GM20000 (cell line): ENCODE measurements around the gene DNPH1.

Experiments used
- DNase-seq: peaks from one replicate; pipeline ENCODE4 v3.0.0; 2012; ENCODE audit warnings: low spot score
- TF ChIP-seq, protein P1 (sequence below): IDR thresholded peaks from 2 replicates; pipeline ENCODE4 v1.5.1; 2012; ENCODE audit warnings: mild to moderate bottlenecking, control low read depth; ENCODE audit errors: extremely low read depth, missing control alignments

The DNPH1 gene

DNA sequence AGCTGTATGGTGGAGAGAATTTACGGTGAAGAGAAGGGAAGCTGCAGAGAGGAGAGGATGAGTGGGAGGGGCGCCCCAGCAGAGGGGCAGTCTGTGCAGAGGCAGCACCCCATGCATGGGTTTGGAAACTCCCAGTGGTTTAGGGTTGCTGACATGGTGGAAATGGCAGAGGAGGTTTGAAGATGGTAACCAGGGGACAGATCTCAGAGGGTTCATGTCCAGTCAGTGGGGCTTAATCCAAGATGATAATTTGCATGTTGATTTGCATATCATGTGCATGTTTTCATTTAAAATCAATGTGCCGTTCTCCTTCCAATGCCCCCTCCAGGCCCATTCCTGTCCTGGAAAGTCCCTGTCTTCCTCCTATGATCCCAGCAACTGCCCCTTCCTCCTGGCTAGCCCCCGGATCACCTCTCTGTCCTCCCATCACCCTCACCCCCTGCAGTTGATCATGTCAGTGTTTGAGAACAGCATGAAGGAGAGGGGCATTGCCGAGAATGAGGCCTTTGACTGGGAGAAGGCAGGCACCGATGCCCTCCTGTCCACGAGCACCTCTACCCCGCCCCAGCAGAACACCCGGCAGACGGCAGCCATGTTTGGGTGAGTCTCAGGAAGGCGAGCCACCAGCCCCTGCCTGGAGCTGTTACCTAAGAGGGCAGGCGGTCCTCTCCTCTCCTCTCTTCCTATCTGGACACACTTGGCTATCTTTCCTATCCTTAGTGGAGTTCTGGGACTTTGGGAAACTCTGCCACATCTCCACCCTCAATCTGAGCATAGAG is 28.3 kb upstream of the DNPH1 start:
- DNase-seq = no peak
- TF ChIP-seq, protein P1, sequence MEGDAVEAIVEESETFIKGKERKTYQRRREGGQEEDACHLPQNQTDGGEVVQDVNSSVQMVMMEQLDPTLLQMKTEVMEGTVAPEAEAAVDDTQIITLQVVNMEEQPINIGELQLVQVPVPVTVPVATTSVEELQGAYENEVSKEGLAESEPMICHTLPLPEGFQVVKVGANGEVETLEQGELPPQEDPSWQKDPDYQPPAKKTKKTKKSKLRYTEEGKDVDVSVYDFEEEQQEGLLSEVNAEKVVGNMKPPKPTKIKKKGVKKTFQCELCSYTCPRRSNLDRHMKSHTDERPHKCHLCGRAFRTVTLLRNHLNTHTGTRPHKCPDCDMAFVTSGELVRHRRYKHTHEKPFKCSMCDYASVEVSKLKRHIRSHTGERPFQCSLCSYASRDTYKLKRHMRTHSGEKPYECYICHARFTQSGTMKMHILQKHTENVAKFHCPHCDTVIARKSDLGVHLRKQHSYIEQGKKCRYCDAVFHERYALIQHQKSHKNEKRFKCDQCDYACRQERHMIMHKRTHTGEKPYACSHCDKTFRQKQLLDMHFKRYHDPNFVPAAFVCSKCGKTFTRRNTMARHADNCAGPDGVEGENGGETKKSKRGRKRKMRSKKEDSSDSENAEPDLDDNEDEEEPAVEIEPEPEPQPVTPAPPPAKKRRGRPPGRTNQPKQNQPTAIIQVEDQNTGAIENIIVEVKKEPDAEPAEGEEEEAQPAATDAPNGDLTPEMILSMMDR = no peak

GRCh38 chr6:43256670-43257366 is 27.5 kb upstream of the DNPH1 start:
- TF ChIP-seq, protein P1 = no peak
- no peak for DNase-seq

DNA sequence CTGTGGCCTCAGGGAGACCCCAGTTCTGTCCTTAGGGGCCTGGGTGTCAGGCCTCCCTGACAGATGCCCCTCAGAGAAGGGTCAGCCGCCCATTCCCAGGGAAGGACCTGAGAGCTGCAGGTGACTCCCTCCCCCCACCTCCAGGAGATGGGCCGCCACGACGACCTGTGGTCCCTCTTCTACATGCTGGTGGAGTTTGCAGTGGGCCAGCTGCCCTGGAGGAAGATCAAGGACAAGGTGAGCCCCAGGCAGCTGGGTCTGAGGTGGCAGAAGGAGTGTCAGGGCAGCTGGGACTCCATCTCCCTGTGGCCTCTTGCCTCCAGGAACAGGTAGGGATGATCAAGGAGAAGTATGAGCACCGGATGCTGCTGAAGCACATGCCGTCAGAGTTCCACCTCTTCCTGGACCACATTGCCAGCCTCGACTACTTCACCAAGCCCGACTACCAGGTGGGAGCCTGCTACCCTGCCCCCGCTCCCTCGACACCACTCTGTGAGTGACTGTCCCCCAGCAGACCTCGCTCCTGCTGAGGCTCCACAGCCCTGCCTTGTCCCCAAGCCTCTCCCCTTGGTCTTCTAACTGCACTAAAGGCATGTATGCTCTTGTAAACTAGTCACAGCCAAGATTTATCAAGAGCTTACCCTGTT is 26.2 kb upstream of the DNPH1 start:
- DNase-seq = no peak
- TF ChIP-seq, protein P1 = no peak

DNA sequence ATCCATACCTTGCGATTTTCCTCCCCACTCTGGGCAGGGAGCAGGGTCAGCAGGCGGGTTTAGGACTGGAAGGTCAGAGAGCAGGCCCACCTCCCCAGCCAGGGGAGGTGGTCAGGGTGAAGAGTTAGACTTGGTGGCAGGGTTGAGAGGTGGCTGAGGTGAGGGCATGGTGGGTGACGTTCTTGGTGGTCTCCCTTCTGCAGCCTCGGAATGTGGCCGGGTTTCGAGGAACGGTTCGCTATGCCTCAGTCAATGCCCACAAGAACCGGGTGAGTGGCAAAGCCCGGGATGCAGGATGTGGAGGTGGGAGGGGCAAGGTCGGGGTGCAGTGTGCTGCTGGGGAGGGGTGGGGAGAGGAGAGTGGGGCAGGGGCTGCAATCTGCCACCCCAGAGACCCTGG is 25.6 kb upstream of the DNPH1 start:
- DNase-seq = no peak
- TF ChIP-seq, protein P1 = no peak

DNA sequence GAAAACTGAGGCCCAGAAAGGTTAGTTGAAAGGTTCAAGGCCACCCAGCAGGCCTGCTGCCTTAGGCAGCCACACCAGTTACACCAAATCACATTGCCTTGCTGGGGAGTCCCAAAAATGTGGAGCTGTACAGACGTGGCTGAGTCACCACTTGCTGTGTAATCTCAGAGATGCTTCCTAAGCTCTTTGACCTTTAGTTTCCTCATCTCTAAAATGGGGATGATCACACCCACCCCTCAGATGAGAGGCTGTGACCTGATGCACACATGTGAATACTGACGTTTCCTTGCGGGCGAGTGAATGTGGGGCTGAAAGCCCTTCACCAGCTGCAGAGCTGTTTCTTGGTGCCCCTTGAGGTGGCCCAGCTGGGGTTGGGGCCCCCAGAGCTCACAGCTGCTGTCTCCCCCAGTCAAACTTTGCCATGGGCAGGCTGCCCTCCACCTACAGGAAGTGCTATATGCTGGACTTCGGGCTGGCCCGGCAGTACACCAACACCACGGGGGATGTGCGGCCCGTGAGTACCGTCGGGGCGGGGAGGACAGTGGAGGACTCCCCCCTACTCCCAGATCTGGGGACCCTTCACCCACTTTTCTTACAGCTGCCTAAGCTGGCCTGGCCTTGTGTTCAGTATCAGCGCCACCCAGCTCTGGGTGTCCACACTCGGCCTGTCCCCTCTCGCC is 25.0 kb upstream of the DNPH1 start:
- DNase-seq = no peak
- TF ChIP-seq, protein P1 = no peak

GRCh38 chr6:43253401-43253800 is 24.1 kb upstream of the DNPH1 start:
- TF ChIP-seq, protein P1 = no peak
- no peak for DNase-seq

- no peak for DNase-seq
- TF ChIP-seq, protein P1 = no peak
Observed at GRCh38 chr6:43250992-43251373, 21.7 kb upstream of the DNPH1 start.
